PFSK-1 (cell line): ENCODE results near the gene TAF11L4.

Source experiments
- POLR2AphosphoS5 ChIP-seq: IDR thresholded peaks from 2 replicates; pipeline ENCODE4 v1.6.1; 2012; ENCODE audit warnings: low read depth, mild to moderate bottlenecking, control low read depth, low read length, moderate library complexity
- REST ChIP-seq, 2 experiments: IDR thresholded peaks; 2 replicates each; pipeline versions ENCODE4 v1.6.1 to v1.8.0; 2011 to 2012; ENCODE audit warnings: low read depth in 2 of 2, low read length in 2 of 2, control low read depth in 1 of 2, inconsistent platforms in 1 of 2, mild to moderate bottlenecking in 1 of 2, moderate library complexity in 1 of 2; ENCODE audit not compliant: insufficient read depth in 1 of 2
- TAF1 ChIP-seq: IDR thresholded peaks from 2 replicates; pipeline ENCODE4 v1.6.1; 2012; ENCODE audit warnings: low read length, control low read depth, borderline replicate concordance; ENCODE audit not compliant: insufficient read depth

- TF ChIP-seq REST (IDR thresholded peaks at IDR 0.05; ENCODE audit: insufficient read depth in 1 of 2, low read depth in 2 of 2, low read length in 2 of 2): no peak
- no peak for TF ChIP-seq POLR2AphosphoS5
- TF ChIP-seq TAF1: no peak
Measured at GRCh38 chr5:17487174-17487512, 34.5 kb upstream of the TAF11L4 start.
